Spleen (tissue), 11 donors: Measurements from ENCODE around the gene ADCY4. TPM values are rescaled to one million over a fixed set of nuclear protein-coding genes. Genes with fewer than 3 reads are reported as not detected.

Experiments
- DNase-seq: peaks from one replicate; pipeline ENCODE4 v3.0.0-alpha.2; 2020
- H3K27ac ChIP-seq, 8 donors: fragments of 200-600 bp; sonication (generic) in 7 of 8; 1 replicate in 4 of 8; 2 replicates in 4 of 8; pipeline versions ENCODE4 v1.5.0 to v1.8.0; 2016 to 2021; ENCODE audit warnings: inconsistent platforms in 4 of 8, mild to moderate bottlenecking in 4 of 8, moderate library complexity in 1 of 8
- H3K27me3 ChIP-seq, 7 donors: fragments of 200-600 bp; sonication (generic) in 6 of 7; replicated peaks in 1 of 7; 1 replicate in 4 of 7; 2 replicates in 3 of 7; pipeline versions ENCODE4 v1.5.0 to v1.8.0; 2016 to 2021; ENCODE audit warnings: inconsistent platforms in 3 of 7, mild to moderate bottlenecking in 1 of 7
- H3K36me3 ChIP-seq, 6 donors: fragments of 200-600 bp; sonication (generic) in 5 of 6; 1 replicate in 4 of 6; 2 replicates in 2 of 6; pipeline versions ENCODE4 v1.5.0 to v1.8.0; 2016 to 2021; ENCODE audit warnings: inconsistent platforms in 2 of 6
- H3K4me1 ChIP-seq, 6 donors: fragments of 200-600 bp; sonication (generic) in 5 of 6; 1 replicate in 3 of 6; 2 replicates in 3 of 6; pipeline versions ENCODE4 v1.5.0 to v1.8.0; 2016 to 2021; ENCODE audit warnings: inconsistent platforms in 3 of 6
- H3K4me3 ChIP-seq, 8 donors: fragments of 200-600 bp; sonication (generic) in 7 of 8; 1 replicate in 4 of 8; 2 replicates in 4 of 8; pipeline versions ENCODE4 v1.5.0 to v1.8.0; 2016 to 2021; ENCODE audit warnings: inconsistent platforms in 4 of 8, mild to moderate bottlenecking in 4 of 8, moderate library complexity in 2 of 8
- H3K9me3 ChIP-seq, 8 donors: fragments of 200-600 bp; sonication (generic) in 7 of 8; 1 replicate in 4 of 8; 2 replicates in 4 of 8; pipeline versions ENCODE4 v1.5.0 to v1.8.0; 2016 to 2021; ENCODE audit warnings: inconsistent platforms in 4 of 8
- CTCF ChIP-seq, 11 experiments: fragments of 200-600 bp in 7 of 11; fragments of 450-650 bp in 4 of 11; sonication (generic) in 4 of 11; IDR thresholded peaks in 8 of 11; conservative IDR thresholded peaks in 3 of 11; 1 replicate in 7 of 11; 2 replicates in 4 of 11; pipeline versions ENCODE4 v1.4.0 to v1.8.0; 2016 to 2021; ENCODE audit warnings: antibody characterized with exemption in 11 of 11, inconsistent platforms in 4 of 11, mild to moderate bottlenecking in 1 of 11
- POLR2A ChIP-seq, 3 donors: fragments of 450-650 bp; IDR thresholded peaks; one replicate each; pipeline ENCODE4 v1.5.1; 2017; ENCODE audit warnings: antibody characterized with exemption in 3 of 3, mild to moderate bottlenecking in 1 of 3
- POLR2AphosphoS5 ChIP-seq, 3 donors: sonication (generic); formaldehyde crosslinking; IDR thresholded peaks; one replicate each; pipeline ENCODE4 v1.5.1; 2017; ENCODE audit warnings: antibody characterized with exemption in 3 of 3
- WGBS, 5 donors: extraction: QIAGEN DNeasy Blood & Tissue Kit in 3 of 5; methylation state at CpG; one replicate each; pipeline versions ENCODE4 v1.1.5 to v1.1.7; 2013 to 2018; 5-methylcytosine and 5-hydroxymethylcytosine counted together
- intact Hi-C: fragments of 100-400 bp; cut with DNase I; formaldehyde crosslinking; loops from one replicate; pipeline ENCODE4 v1.15.0; 2023; ENCODE audit warnings: low total_unique reads
- polyA plus RNA-seq, 3 donors: library from polyadenylated mRNA; stranded (reverse); fragments of 200-250 nt; gene quantifications; one replicate each; pipeline ENCODE4 v1.2.1, GENCODE V29; 2013
- total RNA-seq, 7 donors: library from RNA; depleted of rRNA in 3 of 7; stranded (reverse); fragments of >200 nt in 3 of 7; fragmentation: NEBNext Ultra II Directional in 4 of 7; extraction: Animal tissue kit (Norgen Biotek cat#: 25700) in 4 of 7; gene quantifications; one replicate each; pipeline versions ENCODE4 v1.1.0 to v1.2.1, GENCODE V29; 2016 to 2021
- donor health status: healthy with polysubstance abuse.
- donor health status: DM: no; HTN: no; CAD: no; lungs with moderate emphysema.
- donor health status: DM: no; HTN: no; CAD: no.
- donor health status: Bipolar disorder and iron deficiency.
- donor health status: healthy.
- donor health status: DM: no; HTN: no; CAD: no.
- donor health status: DM: yes; HTN: yes; CAD: no.

ADCY4 gene
- total and polyA plus RNA-seq, 10 donors = 13.0 to 114 (median 56.7) TPM

GRCh38 chr14:24325963-24326362, 8.9 kb downstream of the ADCY4 start:
- no peak for DNase-seq
- Histone ChIP-seq H3K27ac (no peak overlapping the region), H3K27me3 (no peaks in the 10 kb centered on the region), H3K4me3 (no peak overlapping the region), H3K4me1 (peaks cover 11 to 62% (median 46%) of the 10 kb centered on the region in 6 donors), H3K36me3 (peaks cover 0 to 43% (median 0%) of the 10 kb centered on the region in 6 donors), H3K9me3 (no peaks in the 10 kb centered on the region)
- no peak for TF ChIP-seq POLR2A (IDR thresholded peaks at IDR 0.05)
- TF ChIP-seq POLR2AphosphoS5 (IDR thresholded peaks at IDR 0.05) = no peak
- 84 to 92% (median 88%) methylated on average over 7 to 9 of the region's 9 CpGs for WGBS, 5 donors
- intact Hi-C loops = no loop called here

- H3K27ac ChIP-seq = no peak overlapping the region
- intact Hi-C loops = no loop called here
- no peaks in the 10 kb centered on the region for H3K27me3 ChIP-seq
- DNase-seq = no peak
- WGBS, 5 donors = 54 to 68% (median 57%) methylated on average over 5 of the region's 5 CpGs
- no peak overlapping the region for H3K4me3 ChIP-seq
- no peaks in the 10 kb centered on the region for H3K9me3 ChIP-seq
- H3K4me1 ChIP-seq = peaks cover 11 to 53% (median 39%) of the 10 kb centered on the region in 6 donors
- peaks cover 0 to 45% (median 2%) of the 10 kb centered on the region in 6 donors for H3K36me3 ChIP-seq
- TF ChIP-seq CTCF (IDR thresholded peaks at IDR 0.05 in 8 of 11, conservative IDR thresholded peaks at IDR 0.05 in 3 of 11) (no peak), POLR2AphosphoS5 (IDR thresholded peaks at IDR 0.05) (no peak), POLR2A (IDR thresholded peaks at IDR 0.05) (no peak)
Measured at GRCh38 chr14:24325041-24325530, 9.8 kb downstream of the ADCY4 start.

GRCh38 chr14:24324024-24324423, 10.8 kb downstream of the ADCY4 start:
- 76 to 94% (median 82%) methylated on average over 6 of the region's 6 CpGs for WGBS, 5 donors
- DNase-seq = no peak
- intact Hi-C loops = no loop called here

GRCh38 chr14:24323341-24323740, 11.5 kb downstream of the ADCY4 start:
- Histone ChIP-seq H3K27ac (no peak overlapping the region), H3K4me1 (peaks cover 8 to 48% (median 24%) of the 10 kb centered on the region in 6 donors), H3K27me3 (no peaks in the 10 kb centered on the region), H3K36me3 (peaks cover 0 to 61% (median 2%) of the 10 kb centered on the region in 6 donors), H3K4me3 (no peak overlapping the region), H3K9me3 (no peaks in the 10 kb centered on the region)
- intact Hi-C loops = no loop called here
- 72 to 81% (median 75%) methylated on average over 3 of the region's 3 CpGs for WGBS, 5 donors
- TF ChIP-seq POLR2A (IDR thresholded peaks at IDR 0.05) (no peak), CTCF (IDR thresholded peaks at IDR 0.05 in 8 of 11, conservative IDR thresholded peaks at IDR 0.05 in 3 of 11) (no peak)
- no peak for DNase-seq

More at GRCh38 chr14:24324024-24324423, 10.8 kb downstream of the ADCY4 start:
- no peaks in the 10 kb centered on the region for H3K27me3 ChIP-seq
- H3K9me3 ChIP-seq = no peaks in the 10 kb centered on the region
- no peak overlapping the region for H3K4me3 ChIP-seq
- no peak overlapping the region for H3K27ac ChIP-seq
- TF ChIP-seq POLR2AphosphoS5 (IDR thresholded peaks at IDR 0.05) = no peak
- TF ChIP-seq POLR2A (IDR thresholded peaks at IDR 0.05) = no peak
- no peak for TF ChIP-seq CTCF (IDR thresholded peaks at IDR 0.05 in 8 of 11, conservative IDR thresholded peaks at IDR 0.05 in 3 of 11)
- H3K36me3 ChIP-seq = peaks cover 0 to 55% (median 2%) of the 10 kb centered on the region in 6 donors
- H3K4me1 ChIP-seq = peaks cover 10 to 48% (median 28%) of the 10 kb centered on the region in 6 donors
